Measurements from ENCODE around the gene DZIP1L. TPM values are rescaled to one million over a fixed set of nuclear protein-coding genes. Genes with fewer than 3 reads are reported as not detected.

The DZIP1L gene
- total and polyA plus RNA-seq, 2 donors (not counting 3 experiments of a cell fraction or from before 2014, with no cell fraction given) = 3.0 to 17.9 TPM

- ChIA-PET CTCF (interaction anchor here (1.3 kb wide), 1 partner anchor 293 kb away, joined by 3 read pairs; no protein-coding TSS in a partner anchor), POLR2A (no interaction called here)
- H3K9me3 ChIP-seq (replicated peaks; ENCODE audit: control insufficient read depth, insufficient read depth, low read length) = no peaks in the 10 kb centered on the region
- no peak for DNase-seq (ENCODE audit: low read depth, low spot score)
- intact Hi-C loops (cut with micrococcal nuclease) = no loop called here
- H3K4me2 ChIP-seq (ENCODE audit: insufficient read depth, low read length) = no peak overlapping the region
- TF ChIP-seq MAX (IDR thresholded peaks at IDR 0.05; ENCODE audit: insufficient read depth, insufficient read length) = no peak
- TF ChIP-seq GATA2 (IDR thresholded peaks at IDR 0.05; ENCODE audit: insufficient read depth, insufficient read length, low read depth, low read length) = no peak
- no peak for TF ChIP-seq FOS (IDR thresholded peaks at IDR 0.05; ENCODE audit: borderline replicate concordance, insufficient read depth, low read length)
- no peak for TF ChIP-seq POLR2A (IDR thresholded peaks at IDR 0.05; ENCODE audit: low read depth, low read length)
- TF ChIP-seq EZH2 (IDR thresholded peaks at IDR 0.05; ENCODE audit: borderline replicate concordance, low read depth, low read length, severe bottlenecking) = no peak
- peaks cover 2 to 3% of the 10 kb centered on the region in 2 experiments for H3K27me3 ChIP-seq (ENCODE audit: control insufficient read depth in 2 of 2, insufficient read depth in 2 of 2, low read length in 2 of 2)
- H3K4me1 ChIP-seq (ENCODE audit: control insufficient read depth, extremely low read depth, insufficient read depth, low read length) = no peaks in the 10 kb centered on the region
- H3K9me1 ChIP-seq (replicated peaks; ENCODE audit: control insufficient read depth, extremely low read depth, insufficient read depth, low read length) = no peaks in the 10 kb centered on the region
- dilution Hi-C loops (cut with MboI; ENCODE audit: extremely low pct_ligation_motif_present, low sequenced_read_pairs) = no loop called here
- no peak overlapping the region for H3K27ac ChIP-seq (ENCODE audit: insufficient read depth, low read depth, low read length)
- H3K9ac ChIP-seq (replicated peaks; ENCODE audit: extremely low read depth, insufficient read depth, low read length) = no peak overlapping the region
- H3K36me3 ChIP-seq (ENCODE audit: control insufficient read depth in 2 of 2, extremely low read depth in 1 of 2, insufficient read depth in 2 of 2, low read length in 2 of 2) = no peaks in the 10 kb centered on the region
- no TSS peak for BruUV-seq (replicated peaks)
- no peak for FAIRE-seq
- no peak overlapping the region for H2AFZ ChIP-seq (ENCODE audit: low read depth, low read length)
- no peaks in the 10 kb centered on the region for H3K79me2 ChIP-seq (ENCODE audit: control insufficient read depth, insufficient read depth, low read length)
- H4K20me1 ChIP-seq (replicated peaks; ENCODE audit: control insufficient read depth, extremely low read depth, insufficient read depth, low read length) = no peaks in the 10 kb centered on the region
- H3K4me3 ChIP-seq (replicated peaks in 1 of 3; ENCODE audit: insufficient read depth in 1 of 3, low read depth in 1 of 3, low read length in 3 of 3) = no peak overlapping the region
Observed at GRCh38 chr3:138124188-138124587, 8.8 kb upstream of the DZIP1L start.

- Histone ChIP-seq H3K9ac (replicated peaks; ENCODE audit: extremely low read depth, insufficient read depth, low read length) (no peak overlapping the region), H4K20me1 (replicated peaks; ENCODE audit: control insufficient read depth, extremely low read depth, insufficient read depth, low read length) (no peaks in the 10 kb centered on the region), H3K27me3 (ENCODE audit: control insufficient read depth in 2 of 2, insufficient read depth in 2 of 2, low read length in 2 of 2) (peaks cover 0 to 2% of the 10 kb centered on the region in 2 experiments), H3K9me1 (replicated peaks; ENCODE audit: control insufficient read depth, extremely low read depth, insufficient read depth, low read length) (no peaks in the 10 kb centered on the region), H3K4me3 (replicated peaks in 1 of 3; ENCODE audit: insufficient read depth in 1 of 3, low read depth in 1 of 3, low read length in 3 of 3) (no peak overlapping the region), H2AFZ (ENCODE audit: low read depth, low read length) (no peak overlapping the region), H3K9me3 (replicated peaks; ENCODE audit: control insufficient read depth, insufficient read depth, low read length) (no peaks in the 10 kb centered on the region), H3K36me3 (ENCODE audit: control insufficient read depth in 2 of 2, extremely low read depth in 1 of 2, insufficient read depth in 2 of 2, low read length in 2 of 2) (no peaks in the 10 kb centered on the region), H3K4me2 (ENCODE audit: insufficient read depth, low read length) (no peak overlapping the region), H3K27ac (ENCODE audit: insufficient read depth, low read depth, low read length) (no peak overlapping the region), H3K79me2 (ENCODE audit: control insufficient read depth, insufficient read depth, low read length) (no peaks in the 10 kb centered on the region), H3K4me1 (ENCODE audit: control insufficient read depth, extremely low read depth, insufficient read depth, low read length) (peaks cover 4% of the 10 kb centered on the region)
- intact Hi-C loops (cut with micrococcal nuclease) = loop anchor here (1.0 to 5.0 kb wide), 2 partner anchors 51 to 228 kb away; partner anchors contain the start of gene MRAS
- ChIA-PET POLR2A (no interaction called here), CTCF (interaction anchor here (0.6 to 3.8 kb wide), 20 partner anchors 9 to 115 kb away, joined by 3 to 111 read pairs (median 4); partner anchors contain the start of genes A4GNT, ARMC8 and DBR1)
- no peak for TF ChIP-seq FOS (IDR thresholded peaks at IDR 0.05; ENCODE audit: borderline replicate concordance, insufficient read depth, low read length)
- TF ChIP-seq POLR2AphosphoS5 (IDR thresholded peaks at IDR 0.05; ENCODE audit: insufficient read depth, low read depth, low read length) = no peak
- TF ChIP-seq EZH2 (IDR thresholded peaks at IDR 0.05; ENCODE audit: borderline replicate concordance, low read depth, low read length, severe bottlenecking) = no peak
- TF ChIP-seq POLR2A (IDR thresholded peaks at IDR 0.05; ENCODE audit: low read depth, low read length) = no peak
- TF ChIP-seq GATA2 (IDR thresholded peaks at IDR 0.05; ENCODE audit: insufficient read depth, insufficient read length, low read depth, low read length) = no peak
- no peak for TF ChIP-seq MAX (IDR thresholded peaks at IDR 0.05; ENCODE audit: insufficient read depth, insufficient read length)
- no peak for TF ChIP-seq MYC (IDR thresholded peaks at IDR 0.05; ENCODE audit: low read depth, low read length)
- TF ChIP-seq, protein P1, sequence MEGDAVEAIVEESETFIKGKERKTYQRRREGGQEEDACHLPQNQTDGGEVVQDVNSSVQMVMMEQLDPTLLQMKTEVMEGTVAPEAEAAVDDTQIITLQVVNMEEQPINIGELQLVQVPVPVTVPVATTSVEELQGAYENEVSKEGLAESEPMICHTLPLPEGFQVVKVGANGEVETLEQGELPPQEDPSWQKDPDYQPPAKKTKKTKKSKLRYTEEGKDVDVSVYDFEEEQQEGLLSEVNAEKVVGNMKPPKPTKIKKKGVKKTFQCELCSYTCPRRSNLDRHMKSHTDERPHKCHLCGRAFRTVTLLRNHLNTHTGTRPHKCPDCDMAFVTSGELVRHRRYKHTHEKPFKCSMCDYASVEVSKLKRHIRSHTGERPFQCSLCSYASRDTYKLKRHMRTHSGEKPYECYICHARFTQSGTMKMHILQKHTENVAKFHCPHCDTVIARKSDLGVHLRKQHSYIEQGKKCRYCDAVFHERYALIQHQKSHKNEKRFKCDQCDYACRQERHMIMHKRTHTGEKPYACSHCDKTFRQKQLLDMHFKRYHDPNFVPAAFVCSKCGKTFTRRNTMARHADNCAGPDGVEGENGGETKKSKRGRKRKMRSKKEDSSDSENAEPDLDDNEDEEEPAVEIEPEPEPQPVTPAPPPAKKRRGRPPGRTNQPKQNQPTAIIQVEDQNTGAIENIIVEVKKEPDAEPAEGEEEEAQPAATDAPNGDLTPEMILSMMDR (IDR thresholded peaks at IDR 0.05; ENCODE audit: extremely low read depth in 1 of 2, insufficient read depth in 1 of 2, low read depth in 1 of 2, low read length in 2 of 2) = no peak
- no peak for TF ChIP-seq JUN (IDR thresholded peaks at IDR 0.05; ENCODE audit: borderline replicate concordance, insufficient read depth, insufficient read length, low read depth)
- dilution Hi-C loops (cut with MboI; ENCODE audit: extremely low pct_ligation_motif_present, low sequenced_read_pairs) = no loop called here
- no peak for FAIRE-seq
- DNase-seq (ENCODE audit: low read depth, low spot score) = no peak
- BruUV-seq (replicated peaks) = no TSS peak
Observed at GRCh38 chr3:138119423-138119766, 4.0 kb upstream of the DZIP1L start.

All from endothelial cell of umbilical vein (primary cell).